Activated naive CD4-positive, alpha-beta T cell treated with anti-CD3 and anti-CD28 coated beads for 36 hours (primary cell): Measurements from ENCODE around the gene ADD1. TPM values are rescaled to one million over a fixed set of nuclear protein-coding genes. Genes with fewer than 3 reads are reported as not detected.
A peak's percentile ranks its signal among the peaks of the same experiment; 100 is the strongest.

Experiments
- CTCF ChIA-PET: fragments of 350-600 bp; sonication (Branson Sonifier 250); formaldehyde crosslinking; loops from one replicate; lab custom pipeline; 2021; ENCODE audit warnings: antibody characterized with exemption; lab: Charles Lee
- DNase-seq: peaks from one replicate; pipeline ENCODE4 v3.0.0-alpha.2; 2020
- H3K27ac Mint-ChIP-seq: one replicate; pipeline ENCODE4 v1.8.0; 2021; ENCODE audit warnings: mild to moderate bottlenecking, mixed read lengths
- H3K27me3 Mint-ChIP-seq: one replicate; pipeline ENCODE4 v1.8.0; 2021; ENCODE audit warnings: low read depth, mixed read lengths
- H3K36me3 Mint-ChIP-seq: one replicate; pipeline ENCODE4 v1.8.0; 2021; ENCODE audit warnings: low read depth, mixed read lengths
- H3K4me1 Mint-ChIP-seq: one replicate; pipeline ENCODE4 v1.8.0; 2021; ENCODE audit warnings: low read depth, mixed read lengths
- H3K4me3 Mint-ChIP-seq: one replicate; pipeline ENCODE4 v1.8.0; 2021; ENCODE audit warnings: mild to moderate bottlenecking, moderate library complexity, mixed read lengths
- H3K9me3 Mint-ChIP-seq: one replicate; pipeline ENCODE4 v1.8.0; 2021; ENCODE audit warnings: mixed read lengths
- intact Hi-C: fragments of 100-400 bp; cut with micrococcal nuclease; formaldehyde crosslinking; loops from one replicate; pipeline ENCODE4 v1.15.1; 2023
- total RNA-seq, 2 experiments: library from RNA; stranded (reverse); gene quantifications; one replicate each; pipeline ENCODE4 v1.2.3, GENCODE V29; 2021

The ADD1 gene, protein sequence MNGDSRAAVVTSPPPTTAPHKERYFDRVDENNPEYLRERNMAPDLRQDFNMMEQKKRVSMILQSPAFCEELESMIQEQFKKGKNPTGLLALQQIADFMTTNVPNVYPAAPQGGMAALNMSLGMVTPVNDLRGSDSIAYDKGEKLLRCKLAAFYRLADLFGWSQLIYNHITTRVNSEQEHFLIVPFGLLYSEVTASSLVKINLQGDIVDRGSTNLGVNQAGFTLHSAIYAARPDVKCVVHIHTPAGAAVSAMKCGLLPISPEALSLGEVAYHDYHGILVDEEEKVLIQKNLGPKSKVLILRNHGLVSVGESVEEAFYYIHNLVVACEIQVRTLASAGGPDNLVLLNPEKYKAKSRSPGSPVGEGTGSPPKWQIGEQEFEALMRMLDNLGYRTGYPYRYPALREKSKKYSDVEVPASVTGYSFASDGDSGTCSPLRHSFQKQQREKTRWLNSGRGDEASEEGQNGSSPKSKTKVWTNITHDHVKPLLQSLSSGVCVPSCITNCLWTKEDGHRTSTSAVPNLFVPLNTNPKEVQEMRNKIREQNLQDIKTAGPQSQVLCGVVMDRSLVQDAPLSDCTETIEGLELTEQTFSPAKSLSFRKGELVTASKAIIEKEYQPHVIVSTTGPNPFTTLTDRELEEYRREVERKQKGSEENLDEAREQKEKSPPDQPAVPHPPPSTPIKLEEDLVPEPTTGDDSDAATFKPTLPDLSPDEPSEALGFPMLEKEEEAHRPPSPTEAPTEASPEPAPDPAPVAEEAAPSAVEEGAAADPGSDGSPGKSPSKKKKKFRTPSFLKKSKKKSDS
- 100 to 1,000 TPM; 165 TPM for total RNA-seq

DNA sequence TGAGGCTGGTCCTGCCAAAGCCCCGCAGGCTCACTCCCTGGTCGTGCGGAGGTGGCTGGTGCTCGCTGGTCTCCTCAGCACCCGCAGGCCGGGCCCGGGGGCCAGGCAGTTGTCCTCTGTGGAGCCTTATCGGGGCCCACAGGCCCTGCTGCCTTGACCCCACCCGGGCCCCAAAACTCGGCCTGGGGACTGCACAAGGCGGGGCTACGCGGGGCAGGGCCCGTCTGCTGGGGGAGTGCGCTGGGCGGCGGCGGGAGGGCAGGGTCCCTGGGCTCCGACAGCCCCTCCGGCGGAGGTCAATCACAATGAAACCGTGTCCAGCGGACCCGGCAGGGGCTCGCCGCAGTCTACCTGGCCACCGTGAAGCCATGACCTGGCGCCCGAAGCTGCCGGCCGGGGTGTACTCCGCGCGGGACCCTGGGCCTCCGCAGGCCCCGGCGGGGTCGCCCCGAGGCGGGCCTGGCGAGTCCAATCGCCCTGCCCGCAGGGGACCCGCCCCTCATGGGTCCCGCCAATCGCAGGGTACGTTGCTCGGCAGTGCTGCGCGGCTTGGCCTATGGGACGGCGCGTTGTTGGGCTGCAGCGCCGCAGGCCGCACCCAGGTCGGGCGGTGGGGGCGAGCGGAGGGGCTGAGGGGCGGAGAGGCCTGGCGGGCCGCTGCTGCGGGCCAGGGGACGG, at the start of gene ADD1:
ADD1 (plus strand) TSS at position 582 of the 678 bp plus-strand sequence. CDS start 32,072 bp downstream, outside the sequence.
- peaks cover 10% of the 10 kb centered on the region for H3K36me3 Mint-ChIP-seq
- CTCF ChIA-PET, result interaction anchor here (0.9 kb wide), 1 partner anchor 32 kb away, joined by 3 read pairs; no protein-coding TSS in a partner anchor
- H3K9me3 Mint-ChIP-seq, result peaks cover 5% of the 10 kb centered on the region
- peak; percentile 92 for DNase-seq
- intact Hi-C loops, result loop anchor here (1.0 kb wide), 1 partner anchor 31 kb away; no protein-coding TSS in a partner anchor
- H3K4me3 Mint-ChIP-seq, result peak within 1 kb of the TSS; percentile 83
- H3K4me1 Mint-ChIP-seq, result peaks cover 58% of the 10 kb centered on the region
- H3K27ac Mint-ChIP-seq, result peak within 1 kb of the TSS; percentile 91
- H3K27me3 Mint-ChIP-seq, result no peaks in the 10 kb centered on the region

DNA sequence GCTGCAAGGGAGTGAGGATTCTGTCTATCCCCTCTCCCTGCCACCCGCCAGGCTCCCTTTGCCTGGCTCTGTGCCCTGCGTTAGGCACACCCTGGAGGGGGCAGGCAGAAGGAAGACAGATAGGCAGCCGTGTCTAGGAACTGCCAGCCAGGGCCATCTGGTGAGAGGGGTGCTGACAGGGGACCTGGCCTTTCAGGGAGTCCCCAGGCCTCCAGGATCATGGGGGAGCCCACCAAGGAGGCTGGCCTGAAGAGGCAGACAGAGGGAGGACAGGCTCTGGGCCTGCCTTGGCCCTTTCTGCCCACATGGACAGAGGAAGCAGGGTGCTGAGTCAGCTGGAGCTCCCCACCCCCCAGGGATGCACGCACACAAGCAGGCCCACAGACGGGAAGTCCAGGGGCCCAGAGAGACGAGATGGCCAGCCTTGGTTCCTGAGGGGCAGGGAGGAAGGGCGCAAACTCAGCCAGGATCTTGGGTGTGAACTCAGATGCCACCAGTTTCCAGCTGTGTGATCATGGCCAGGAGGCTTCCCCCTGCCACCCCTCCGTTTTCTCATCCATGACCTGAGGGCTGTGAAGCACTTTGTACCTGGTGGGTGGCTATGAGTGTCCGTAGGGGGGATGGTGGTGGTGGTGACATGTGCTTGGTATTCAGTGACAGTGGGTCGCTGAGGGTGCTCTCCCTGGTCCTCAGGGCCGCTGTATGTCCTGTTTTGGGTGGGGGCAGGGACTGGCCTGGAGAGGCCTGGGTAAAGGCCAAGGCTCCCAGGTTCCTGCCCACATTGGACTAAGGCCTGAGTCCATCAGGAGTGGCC, 49.0 kb upstream of the ADD1 start:
- intact Hi-C loops, result no loop called here
- H3K4me1 Mint-ChIP-seq, result peaks cover 39% of the 10 kb centered on the region
- CTCF ChIA-PET, result no interaction called here

DNA sequence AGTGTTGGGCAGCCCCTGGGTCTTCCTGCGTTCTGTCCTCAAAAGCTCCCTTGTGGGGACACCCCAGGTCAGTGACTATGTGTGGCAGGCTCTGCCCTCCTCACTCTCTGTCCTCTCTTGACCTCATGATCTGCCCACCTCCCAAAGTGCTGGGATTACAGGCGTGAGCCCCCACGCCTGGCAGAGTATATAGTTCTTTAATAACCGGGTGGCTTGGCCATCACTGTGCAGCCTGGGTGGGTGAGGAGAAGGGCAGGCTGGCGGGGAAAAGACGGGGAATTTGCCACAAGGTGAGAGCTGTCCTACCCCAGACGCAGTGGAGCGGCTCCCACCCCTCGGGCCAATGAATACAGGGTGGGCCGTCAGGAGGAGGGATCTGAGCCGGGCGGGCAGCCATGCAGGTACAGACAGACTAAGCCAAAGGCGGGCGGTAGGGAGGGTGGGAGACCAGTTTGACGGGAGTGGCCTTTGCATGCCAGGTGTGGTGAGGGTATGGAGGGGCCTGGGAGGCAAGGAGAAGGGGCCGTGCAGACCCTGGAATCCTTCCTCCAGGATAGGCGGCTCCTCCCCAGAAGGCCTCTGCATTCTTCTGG, 48.2 kb upstream of the ADD1 start:
- H3K4me1 Mint-ChIP-seq, result peaks cover 46% of the 10 kb centered on the region
- H3K27ac Mint-ChIP-seq, result no peak overlapping the region
- intact Hi-C loops, result no loop called here
- H3K27me3 Mint-ChIP-seq, result no peaks in the 10 kb centered on the region
- no peaks in the 10 kb centered on the region for H3K9me3 Mint-ChIP-seq
- no peak for DNase-seq
- H3K4me3 Mint-ChIP-seq, result no peak overlapping the region
- CTCF ChIA-PET, result no interaction called here
- no peaks in the 10 kb centered on the region for H3K36me3 Mint-ChIP-seq

More for the DNA sequence above, 49.0 kb upstream of the ADD1 start:
- Mint-ChIP-seq H3K27me3 (no peaks in the 10 kb centered on the region), H3K9me3 (no peaks in the 10 kb centered on the region), H3K36me3 (no peaks in the 10 kb centered on the region), H3K4me3 (peak overlapping the region; percentile 87), H3K27ac (no peak overlapping the region)
- DNase-seq, result no peak

DNA sequence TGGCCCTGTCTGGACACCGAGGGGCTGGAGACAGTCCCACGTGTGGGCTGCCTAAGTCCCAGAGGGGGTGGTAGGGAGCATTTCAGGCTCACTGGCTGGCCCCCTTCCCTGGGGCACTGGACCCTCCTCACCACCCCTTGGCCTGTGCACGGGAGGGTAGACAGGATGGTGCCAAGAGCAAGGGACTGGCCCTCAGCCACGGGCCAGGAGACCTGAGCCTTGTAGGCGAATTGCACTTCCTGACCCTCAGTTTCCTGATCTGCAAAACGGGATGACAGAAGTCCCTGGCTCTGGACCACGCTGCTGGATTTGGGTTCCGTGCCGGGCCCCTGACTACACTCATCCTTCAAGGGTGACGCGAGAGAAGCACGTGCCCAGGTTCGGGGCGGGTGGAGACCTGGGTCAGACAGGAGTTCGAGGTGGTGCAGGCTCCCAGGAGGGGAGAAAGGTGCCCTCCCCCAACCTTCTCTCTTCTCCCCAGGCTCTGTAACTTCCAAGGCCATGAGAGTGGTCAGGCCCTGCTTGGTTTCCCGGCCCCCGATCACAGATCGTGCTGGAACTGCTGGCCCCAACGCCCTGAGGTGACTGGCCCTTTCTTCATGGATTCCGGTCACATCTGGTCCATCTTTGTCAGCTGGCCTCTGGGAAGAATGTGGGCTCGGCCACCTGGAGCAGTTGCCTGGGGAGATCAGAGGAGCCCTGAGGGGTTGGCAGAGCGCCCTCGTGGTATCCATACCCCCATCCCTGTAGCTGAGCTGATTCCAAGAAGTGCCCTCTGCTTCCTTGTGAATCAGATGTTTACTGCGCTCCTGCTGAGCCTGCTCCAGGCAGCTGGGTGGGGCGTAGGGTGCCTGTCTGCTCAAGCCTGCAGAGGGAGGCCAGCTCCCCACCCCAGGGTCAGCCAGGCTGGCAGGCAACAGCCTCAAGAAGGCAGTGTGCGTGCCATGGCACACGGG, 47.5 kb upstream of the ADD1 start:
- no peak overlapping the region for H3K27ac Mint-ChIP-seq
- DNase-seq, result no peak
- H3K36me3 Mint-ChIP-seq, result no peaks in the 10 kb centered on the region
- intact Hi-C loops, result no loop called here
- CTCF ChIA-PET, result interaction anchor here (1.0 kb wide), 1 partner anchor 16 kb away, joined by 3 read pairs; no protein-coding TSS in a partner anchor
- peaks cover 52% of the 10 kb centered on the region for H3K4me1 Mint-ChIP-seq
- H3K4me3 Mint-ChIP-seq, result no peak overlapping the region
- H3K27me3 Mint-ChIP-seq, result no peaks in the 10 kb centered on the region
- H3K9me3 Mint-ChIP-seq, result no peaks in the 10 kb centered on the region

DNA sequence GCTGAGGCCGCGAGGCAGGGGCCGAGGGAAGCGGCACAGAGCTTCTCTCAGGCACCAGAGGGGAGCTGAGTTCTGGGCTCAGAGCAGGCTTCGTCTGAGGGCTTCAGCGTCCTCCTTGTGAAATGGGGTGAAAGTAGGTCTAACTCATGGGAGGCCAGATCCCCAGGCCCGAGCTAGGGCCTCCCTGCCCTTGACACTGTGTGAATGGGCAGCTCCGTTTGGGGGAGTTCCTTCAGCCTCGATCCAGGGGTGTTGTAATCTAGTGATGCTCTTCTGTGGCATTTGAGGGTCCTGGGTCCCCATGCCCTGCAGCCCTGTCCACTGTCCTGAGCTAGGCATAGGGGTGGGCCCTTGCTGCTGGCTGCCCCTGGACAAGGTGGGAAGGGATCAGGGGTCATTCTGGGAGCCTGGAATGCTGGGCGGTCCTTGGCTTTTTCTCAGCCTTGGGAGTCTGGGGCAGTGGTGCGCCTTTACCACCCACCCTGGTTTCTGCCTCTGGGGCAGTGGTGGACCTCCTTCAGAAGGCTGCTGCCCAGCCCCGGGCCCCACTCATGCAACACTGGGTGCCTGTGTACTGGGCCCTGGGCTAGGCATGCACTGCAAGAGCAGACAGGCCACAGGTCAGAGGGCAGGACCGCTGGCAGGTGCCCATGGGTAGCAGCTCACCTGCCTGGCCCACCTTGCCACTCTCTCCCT, 46.6 kb upstream of the ADD1 start:
- no peak for DNase-seq
- intact Hi-C loops, result no loop called here
- Mint-ChIP-seq H3K27ac (no peak overlapping the region), H3K36me3 (no peaks in the 10 kb centered on the region), H3K4me1 (peaks cover 57% of the 10 kb centered on the region), H3K9me3 (no peaks in the 10 kb centered on the region), H3K27me3 (no peaks in the 10 kb centered on the region), H3K4me3 (no peak overlapping the region)
- CTCF ChIA-PET, result interaction anchor here (1.0 kb wide), 1 partner anchor 15 kb away, joined by 3 read pairs; no protein-coding TSS in a partner anchor

DNA sequence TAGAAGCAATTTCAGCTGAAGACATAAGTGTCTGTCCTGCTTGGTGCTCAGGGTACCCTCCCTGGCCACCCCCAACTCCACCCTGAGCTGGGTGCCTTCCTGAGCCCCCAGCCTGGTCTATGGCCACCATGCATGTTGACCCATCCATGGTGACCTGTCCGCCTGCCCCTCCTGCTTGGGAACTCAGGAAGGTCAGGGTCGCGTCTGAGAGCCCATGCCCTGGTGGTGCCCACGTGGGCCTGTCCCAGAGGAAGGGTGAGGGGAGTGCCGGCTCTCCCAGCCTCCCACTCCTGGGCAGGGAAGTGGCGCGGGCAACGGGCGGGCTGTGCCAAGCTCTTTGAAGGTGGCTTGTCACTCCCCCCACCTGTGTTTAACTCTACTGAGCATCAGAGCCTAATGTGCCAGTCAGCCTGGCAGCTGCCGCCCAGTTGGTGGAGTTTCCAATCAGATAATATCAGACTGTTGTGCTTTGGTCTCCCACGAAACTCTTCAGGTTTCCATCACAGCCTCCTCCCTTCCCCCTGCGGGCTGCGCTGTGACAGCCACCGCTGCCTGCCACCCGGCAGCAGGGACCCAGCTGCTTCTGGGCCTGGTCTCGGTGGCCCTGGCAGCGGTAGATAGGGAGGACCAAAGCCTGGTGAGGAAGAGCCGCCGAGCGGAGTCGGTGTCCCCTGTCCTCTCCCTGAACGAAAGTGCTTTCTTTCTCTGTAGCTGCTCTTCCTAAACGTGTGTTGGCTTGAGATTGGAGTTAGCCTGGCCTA, 45.9 kb upstream of the ADD1 start:
- H3K36me3 Mint-ChIP-seq, result no peaks in the 10 kb centered on the region
- CTCF ChIA-PET, result interaction anchor here (0.7 to 1.3 kb wide), 3 partner anchors 10 to 34 kb away, joined by 3 read pairs; no protein-coding TSS in a partner anchor
- intact Hi-C loops, result loop anchor here (2.0 kb wide), 1 partner anchor 15 kb away; no protein-coding TSS in a partner anchor
- peak overlapping the region; percentile 76 for H3K27ac Mint-ChIP-seq
- H3K4me1 Mint-ChIP-seq, result peaks cover 57% of the 10 kb centered on the region
- H3K4me3 Mint-ChIP-seq, result peak overlapping the region; percentile 45
- no peaks in the 10 kb centered on the region for H3K27me3 Mint-ChIP-seq
- H3K9me3 Mint-ChIP-seq, result no peaks in the 10 kb centered on the region
- DNase-seq, result peak; percentile 52

DNA sequence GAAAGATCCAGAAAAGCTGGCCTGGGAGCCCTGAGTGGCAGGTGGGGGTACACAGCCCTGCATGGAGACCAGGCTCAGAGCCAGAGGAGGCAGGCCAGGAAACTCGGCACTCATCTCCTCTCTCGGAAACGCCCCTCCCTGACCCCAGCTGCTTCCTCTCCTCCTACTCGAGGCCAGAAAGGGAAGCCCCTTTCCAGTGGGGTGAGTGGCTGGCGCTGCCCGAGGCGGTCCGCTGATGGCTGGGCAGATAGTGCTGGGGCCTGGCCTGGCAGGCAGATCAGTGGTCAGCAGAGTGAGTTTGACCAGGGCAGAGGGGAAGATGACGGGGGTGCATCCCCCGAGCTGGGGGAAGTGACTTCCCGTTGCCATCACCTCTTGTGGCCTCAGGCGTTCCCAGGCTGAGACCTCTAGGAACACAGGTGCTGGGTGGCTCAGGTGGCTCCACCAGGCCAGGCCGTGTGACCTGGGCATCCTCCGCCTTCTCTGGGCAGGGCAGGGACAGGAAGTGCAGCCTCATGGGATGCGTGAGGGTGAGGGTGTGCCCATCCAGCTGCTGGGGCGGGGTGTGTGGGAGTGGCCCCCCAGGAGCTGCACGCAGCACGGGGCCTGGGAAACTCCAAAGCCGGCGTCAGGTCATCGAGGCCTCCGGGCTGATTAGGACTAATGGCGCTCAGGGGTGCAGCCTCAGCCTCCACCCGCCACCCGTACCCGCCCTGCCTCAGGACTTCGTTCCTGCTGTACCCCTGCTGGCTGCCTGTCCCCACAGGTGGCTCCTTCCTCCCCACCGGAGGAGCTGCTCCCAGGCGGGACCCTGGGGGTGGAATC, 45.0 kb upstream of the ADD1 start:
- CTCF ChIA-PET, result interaction anchor here (0.6 to 1.3 kb wide), 4 partner anchors 11 to 1453 kb away, joined by 3 read pairs; no protein-coding TSS in a partner anchor
- DNase-seq, result peak; percentile 79
- H3K9me3 Mint-ChIP-seq, result no peaks in the 10 kb centered on the region
- H3K4me3 Mint-ChIP-seq, result peak overlapping the region; percentile 45
- H3K27me3 Mint-ChIP-seq, result no peaks in the 10 kb centered on the region
- intact Hi-C loops, result loop anchor here (2.0 kb wide), 1 partner anchor 14 kb away; no protein-coding TSS in a partner anchor
- H3K27ac Mint-ChIP-seq, result peak overlapping the region; percentile 76
- peaks cover 55% of the 10 kb centered on the region for H3K4me1 Mint-ChIP-seq
- no peaks in the 10 kb centered on the region for H3K36me3 Mint-ChIP-seq

DNA sequence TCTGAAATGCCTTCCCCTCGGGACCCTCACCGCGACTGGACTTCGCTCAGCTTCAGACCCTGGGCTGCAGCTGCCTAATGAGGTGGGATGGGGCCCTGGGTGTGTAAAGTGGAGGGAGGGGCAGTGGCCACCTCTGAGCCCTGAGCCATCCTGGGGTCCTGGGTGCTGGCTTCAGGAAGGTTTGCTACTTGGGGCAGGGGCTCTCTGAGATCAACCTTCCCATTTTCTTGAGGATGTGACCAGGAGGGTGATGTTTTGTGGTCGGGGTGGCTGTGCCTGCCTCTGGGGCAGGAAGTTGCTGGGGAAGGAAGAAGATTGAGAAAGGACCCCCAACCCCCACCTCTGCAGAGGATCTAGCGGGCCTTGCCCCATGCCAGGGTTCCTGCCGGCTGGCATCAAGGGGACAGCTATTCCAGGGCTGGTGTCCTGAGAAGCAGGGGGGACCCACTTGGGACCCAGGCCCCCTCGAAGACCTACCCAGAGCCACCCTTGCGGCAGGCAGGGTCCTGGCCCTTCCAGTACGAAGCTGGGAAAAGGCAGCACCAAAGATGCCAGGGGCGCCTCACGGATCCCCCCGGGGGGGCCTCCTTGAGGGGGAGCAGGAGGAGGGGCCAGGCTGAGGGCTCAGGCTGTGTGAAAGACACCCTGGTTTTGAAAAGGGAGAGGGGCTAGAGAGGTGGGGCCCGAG, 44.3 kb upstream of the ADD1 start:
- peak overlapping the region; percentile 16 for H3K4me3 Mint-ChIP-seq
- H3K9me3 Mint-ChIP-seq, result no peaks in the 10 kb centered on the region
- H3K4me1 Mint-ChIP-seq, result peaks cover 49% of the 10 kb centered on the region
- no peaks in the 10 kb centered on the region for H3K27me3 Mint-ChIP-seq
- no peak for DNase-seq
- intact Hi-C loops, result loop anchor here (2.0 kb wide), 1 partner anchor 13 kb away; no protein-coding TSS in a partner anchor
- H3K36me3 Mint-ChIP-seq, result no peaks in the 10 kb centered on the region
- CTCF ChIA-PET, result interaction anchor here (0.7 to 1.3 kb wide), 2 partner anchors 16 to 36 kb away, joined by 3 read pairs; no protein-coding TSS in a partner anchor
- H3K27ac Mint-ChIP-seq, result no peak overlapping the region
